Measurements from ENCODE around the gene CD180.
"Not testable (repeated sequence)": the region's sequence is repeated elsewhere in the genome, so short reads cannot be mapped to it uniquely, and the experiment has no call there.

The CD180 gene

GRCh38 chr5:67173351-67173750 lies 23.2 kb downstream of the CD180 start:
- H3K9me3 ChIP-seq (ENCODE audit: control insufficient read depth, insufficient read depth, low read depth, low read length); H3K4me3 ChIP-seq (ENCODE audit: low read depth, low read length); H3K27ac ChIP-seq (ENCODE audit: low read depth, low read length): not testable (repeated sequence)

GRCh38 chr5:67170767-67171166 lies 25.8 kb downstream of the CD180 start:
- Histone ChIP-seq H3K4me3 (ENCODE audit: low read depth, low read length) (no peak overlapping the region), H3K4me1 (ENCODE audit: control insufficient read depth, insufficient read depth, low read length) (peaks cover 10% of the 10 kb centered on the region), H3K27me3 (ENCODE audit: control insufficient read depth, insufficient read depth, low read length) (no peaks in the 10 kb centered on the region), H3K9ac (ENCODE audit: low read length) (no peak overlapping the region), H3K9me3 (ENCODE audit: control insufficient read depth, insufficient read depth, low read depth, low read length) (no peaks in the 10 kb centered on the region), H3K27ac (ENCODE audit: low read depth, low read length) (no peak overlapping the region), H3K36me3 (ENCODE audit: control insufficient read depth, insufficient read depth, low read length) (no peaks in the 10 kb centered on the region)

More at GRCh38 chr5:67173351-67173750, 23.2 kb downstream of the CD180 start:
- H3K36me3 ChIP-seq (ENCODE audit: control insufficient read depth, insufficient read depth, low read length); H3K27me3 ChIP-seq (ENCODE audit: control insufficient read depth, insufficient read depth, low read length); H3K4me1 ChIP-seq (ENCODE audit: control insufficient read depth, insufficient read depth, low read length); H3K9ac ChIP-seq (ENCODE audit: low read length): not testable (repeated sequence)

GRCh38 chr5:67168069-67168468 lies 28.5 kb downstream of the CD180 start:
- Histone ChIP-seq H3K9me3 (ENCODE audit: control insufficient read depth, insufficient read depth, low read depth, low read length) (no peaks in the 10 kb centered on the region), H3K4me1 (ENCODE audit: control insufficient read depth, insufficient read depth, low read length) (peaks cover 16% of the 10 kb centered on the region), H3K36me3 (ENCODE audit: control insufficient read depth, insufficient read depth, low read length) (0 out of 2 replicates have a peak, but pooled peaks cover 3% of the 10 kb centered on the region), H3K4me3 (ENCODE audit: low read depth, low read length) (no peak overlapping the region), H3K9ac (ENCODE audit: low read length) (no peak overlapping the region), H3K27me3 (ENCODE audit: control insufficient read depth, insufficient read depth, low read length) (no peaks in the 10 kb centered on the region), H3K27ac (ENCODE audit: low read depth, low read length) (no peak overlapping the region)

- peak overlapping the region; percentile 38 for H3K4me3 ChIP-seq (ENCODE audit: low read depth, low read length)
- H3K36me3 ChIP-seq (ENCODE audit: control insufficient read depth, insufficient read depth, low read length), result 0 out of 2 replicates have a peak, but pooled peaks cover 8% of the 10 kb centered on the region
- H3K9ac ChIP-seq (ENCODE audit: low read length), result peak overlapping the region; percentile 84
- H3K9me3 ChIP-seq (ENCODE audit: control insufficient read depth, insufficient read depth, low read depth, low read length), result no peaks in the 10 kb centered on the region
- H3K4me1 ChIP-seq (ENCODE audit: control insufficient read depth, insufficient read depth, low read length), result peaks cover 16% of the 10 kb centered on the region
- no peaks in the 10 kb centered on the region for H3K27me3 ChIP-seq (ENCODE audit: control insufficient read depth, insufficient read depth, low read length)
- H3K27ac ChIP-seq (ENCODE audit: low read depth, low read length), result peak overlapping the region; percentile 74
Measured at GRCh38 chr5:67166460-67167285, 29.9 kb downstream of the CD180 start.

- H3K27ac ChIP-seq (ENCODE audit: low read depth, low read length), result peak overlapping the region; percentile 74
- H3K27me3 ChIP-seq (ENCODE audit: control insufficient read depth, insufficient read depth, low read length), result no peaks in the 10 kb centered on the region
- H3K4me3 ChIP-seq (ENCODE audit: low read depth, low read length), result peak overlapping the region; percentile 38
- H3K9me3 ChIP-seq (ENCODE audit: control insufficient read depth, insufficient read depth, low read depth, low read length), result no peaks in the 10 kb centered on the region
- peak overlapping the region; percentile 84 for H3K9ac ChIP-seq (ENCODE audit: low read length)
- peaks cover 16% of the 10 kb centered on the region for H3K4me1 ChIP-seq (ENCODE audit: control insufficient read depth, insufficient read depth, low read length)
- 0 out of 2 replicates have a peak, but pooled peaks cover 8% of the 10 kb centered on the region for H3K36me3 ChIP-seq (ENCODE audit: control insufficient read depth, insufficient read depth, low read length)
Measured at GRCh38 chr5:67165526-67166459, 30.8 kb downstream of the CD180 start.

GRCh38 chr5:67164856-67165525 lies 31.6 kb downstream of the CD180 start:
- H3K9ac ChIP-seq (ENCODE audit: low read length), result no peak overlapping the region
- H3K4me1 ChIP-seq (ENCODE audit: control insufficient read depth, insufficient read depth, low read length), result peaks cover 16% of the 10 kb centered on the region
- no peak overlapping the region for H3K27ac ChIP-seq (ENCODE audit: low read depth, low read length)
- no peak overlapping the region for H3K4me3 ChIP-seq (ENCODE audit: low read depth, low read length)
- H3K9me3 ChIP-seq (ENCODE audit: control insufficient read depth, insufficient read depth, low read depth, low read length), result no peaks in the 10 kb centered on the region
- 0 out of 2 replicates have a peak, but pooled peaks cover 8% of the 10 kb centered on the region for H3K36me3 ChIP-seq (ENCODE audit: control insufficient read depth, insufficient read depth, low read length)
- H3K27me3 ChIP-seq (ENCODE audit: control insufficient read depth, insufficient read depth, low read length), result no peaks in the 10 kb centered on the region

GRCh38 chr5:67163863-67164595 lies 32.6 kb downstream of the CD180 start:
- no peaks in the 10 kb centered on the region for H3K27me3 ChIP-seq (ENCODE audit: control insufficient read depth, insufficient read depth, low read length)
- no peak overlapping the region for H3K9ac ChIP-seq (ENCODE audit: low read length)
- no peak overlapping the region for H3K27ac ChIP-seq (ENCODE audit: low read depth, low read length)
- peaks cover 16% of the 10 kb centered on the region for H3K4me1 ChIP-seq (ENCODE audit: control insufficient read depth, insufficient read depth, low read length)
- no peak overlapping the region for H3K4me3 ChIP-seq (ENCODE audit: low read depth, low read length)
- H3K36me3 ChIP-seq (ENCODE audit: control insufficient read depth, insufficient read depth, low read length), result 0 out of 2 replicates have a peak, but pooled peaks cover 8% of the 10 kb centered on the region
- H3K9me3 ChIP-seq (ENCODE audit: control insufficient read depth, insufficient read depth, low read depth, low read length), result no peaks in the 10 kb centered on the region

GRCh38 chr5:67163231-67163756 lies 33.3 kb downstream of the CD180 start:
- 0 out of 2 replicates have a peak, but pooled peaks cover 8% of the 10 kb centered on the region for H3K36me3 ChIP-seq (ENCODE audit: control insufficient read depth, insufficient read depth, low read length)
- no peak overlapping the region for H3K4me3 ChIP-seq (ENCODE audit: low read depth, low read length)
- H3K27ac ChIP-seq (ENCODE audit: low read depth, low read length), result no peak overlapping the region
- H3K27me3 ChIP-seq (ENCODE audit: control insufficient read depth, insufficient read depth, low read length), result no peaks in the 10 kb centered on the region
- no peak overlapping the region for H3K9ac ChIP-seq (ENCODE audit: low read length)
- H3K9me3 ChIP-seq (ENCODE audit: control insufficient read depth, insufficient read depth, low read depth, low read length), result no peaks in the 10 kb centered on the region
- peaks cover 16% of the 10 kb centered on the region for H3K4me1 ChIP-seq (ENCODE audit: control insufficient read depth, insufficient read depth, low read length)

GRCh38 chr5:67161767-67162166 lies 34.8 kb downstream of the CD180 start:
- Histone ChIP-seq H3K9ac (ENCODE audit: low read length) (no peak overlapping the region), H3K27ac (ENCODE audit: low read depth, low read length) (no peak overlapping the region), H3K9me3 (ENCODE audit: control insufficient read depth, insufficient read depth, low read depth, low read length) (no peaks in the 10 kb centered on the region), H3K4me1 (ENCODE audit: control insufficient read depth, insufficient read depth, low read length) (peaks cover 14% of the 10 kb centered on the region), H3K27me3 (ENCODE audit: control insufficient read depth, insufficient read depth, low read length) (no peaks in the 10 kb centered on the region), H3K36me3 (ENCODE audit: control insufficient read depth, insufficient read depth, low read length) (0 out of 2 replicates have a peak, but pooled peaks cover 8% of the 10 kb centered on the region), H3K4me3 (ENCODE audit: low read depth, low read length) (no peak overlapping the region)

GRCh38 chr5:67160985-67161384 lies 35.6 kb downstream of the CD180 start:
- no peak overlapping the region for H3K4me3 ChIP-seq (ENCODE audit: low read depth, low read length)
- H3K9me3 ChIP-seq (ENCODE audit: control insufficient read depth, insufficient read depth, low read depth, low read length), result no peaks in the 10 kb centered on the region
- no peak overlapping the region for H3K9ac ChIP-seq (ENCODE audit: low read length)
- peaks cover 8% of the 10 kb centered on the region; the same call in 1 of the 2 replicates for H3K4me1 ChIP-seq (ENCODE audit: control insufficient read depth, insufficient read depth, low read length)
- H3K27ac ChIP-seq (ENCODE audit: low read depth, low read length), result no peak overlapping the region
- 0 out of 2 replicates have a peak, but pooled peaks cover 8% of the 10 kb centered on the region for H3K36me3 ChIP-seq (ENCODE audit: control insufficient read depth, insufficient read depth, low read length)
- H3K27me3 ChIP-seq (ENCODE audit: control insufficient read depth, insufficient read depth, low read length), result no peaks in the 10 kb centered on the region

All from HUES6 (cell line).